ENCODE measurements around the gene POLR2H.

The POLR2H gene

DNA sequence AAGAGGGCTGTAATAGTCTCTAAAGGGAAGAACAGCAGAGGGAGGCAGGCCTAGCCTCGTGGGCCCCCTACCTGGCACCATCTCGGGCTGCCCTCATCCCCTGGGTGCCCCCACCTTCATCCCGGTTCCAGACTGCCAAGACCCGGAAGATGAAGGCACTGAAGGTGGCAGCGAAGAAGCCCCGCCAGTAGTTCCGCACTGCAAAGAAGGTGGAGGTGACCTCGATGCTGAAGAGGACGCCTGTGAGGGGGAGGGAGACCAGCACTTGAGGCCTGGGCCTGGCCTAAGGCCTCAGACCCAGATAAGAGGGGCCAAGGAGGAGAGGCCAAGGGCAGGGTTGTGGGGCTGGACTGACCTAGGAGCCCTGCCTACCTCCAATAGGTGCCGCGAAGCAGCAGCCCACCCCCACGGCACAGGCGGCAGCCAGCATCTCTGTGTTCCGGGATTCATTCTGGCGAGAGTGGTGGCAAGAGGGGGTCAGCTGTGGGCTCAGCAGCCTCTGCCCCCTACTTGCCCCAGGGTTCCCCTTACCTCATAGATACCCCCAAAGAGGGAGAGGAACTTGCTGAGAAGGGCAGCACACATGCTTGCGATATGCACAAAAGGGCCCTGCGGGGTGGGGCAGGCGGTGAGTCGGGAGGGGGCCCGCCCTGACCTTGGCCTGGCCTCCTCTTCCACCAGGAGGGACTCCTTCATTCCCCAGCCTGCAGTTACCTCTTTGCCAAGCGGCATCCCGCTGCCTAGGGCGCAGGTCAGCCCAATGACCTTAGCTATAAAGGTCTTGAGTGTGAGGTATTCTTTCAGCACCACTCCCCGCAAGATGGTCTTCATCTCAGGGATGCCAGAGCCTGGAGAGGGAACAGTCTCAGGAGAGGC lies 4.0 kb upstream of the POLR2H start:
- DNase-seq (ENCODE audit: low read depth): no peak

GRCh38 chr3:184358124-184358767 lies 3.3 kb upstream of the POLR2H start:
- no peak overlapping the region for H3K4me3 ChIP-seq (ENCODE audit: low read length)
- TF ChIP-seq CTCF (conservative IDR thresholded peaks at IDR 0.05; ENCODE audit: low read length): no peak
- DNase-seq (ENCODE audit: low read depth): no peak

More for the DNA sequence above, 4.0 kb upstream of the POLR2H start:
- no peak overlapping the region for H3K4me3 ChIP-seq (ENCODE audit: low read length)
- no peak for TF ChIP-seq CTCF (conservative IDR thresholded peaks at IDR 0.05; ENCODE audit: low read length)

DNA sequence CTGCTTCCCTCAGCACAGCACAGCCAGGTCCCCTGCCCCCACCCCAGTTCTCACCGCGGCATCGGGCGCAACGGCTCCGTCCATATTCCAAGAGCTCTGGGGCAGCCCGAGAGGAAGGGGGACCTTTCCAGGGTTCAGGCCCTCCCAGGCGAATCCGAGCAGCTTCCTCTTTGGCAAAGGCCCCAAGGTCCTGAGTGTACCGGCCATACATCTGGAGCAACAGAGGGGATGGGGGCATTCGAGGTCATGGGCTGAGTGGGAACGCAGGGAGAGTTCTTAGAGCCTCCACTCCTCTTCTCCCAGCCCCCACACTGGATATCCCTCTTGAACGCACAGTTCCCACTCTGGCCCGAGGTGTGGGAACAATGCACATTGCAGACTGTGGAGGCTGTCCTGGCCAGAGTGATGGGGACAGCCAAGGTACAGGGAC lies 2.6 kb upstream of the POLR2H start:
- DNase-seq (ENCODE audit: low read depth): no peak
- H3K4me3 ChIP-seq (ENCODE audit: low read length): no peak overlapping the region
- TF ChIP-seq CTCF (conservative IDR thresholded peaks at IDR 0.05; ENCODE audit: low read length): no peak

DNA sequence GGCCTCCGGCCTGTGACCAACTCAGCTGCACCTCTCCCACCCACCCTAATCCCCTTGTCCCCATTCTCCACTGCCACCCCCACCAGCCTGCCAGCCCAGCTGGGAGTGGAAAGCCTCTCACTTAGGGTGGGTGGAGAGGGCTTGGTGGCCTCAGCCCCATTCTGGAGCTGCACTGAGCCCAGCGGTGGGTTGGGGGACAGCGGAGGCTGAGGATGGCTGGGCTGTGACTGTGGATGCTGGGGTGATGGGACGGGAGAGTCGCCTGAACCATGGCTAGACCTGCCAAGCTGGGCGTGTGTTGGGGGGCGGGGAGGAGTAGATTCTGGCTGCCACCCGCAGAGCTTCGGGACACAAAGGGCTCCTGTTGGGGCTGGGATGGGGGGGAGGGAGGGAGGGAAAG lies 1.9 kb upstream of the POLR2H start:
- H3K4me3 ChIP-seq (ENCODE audit: low read length): no peak overlapping the region
- DNase-seq (ENCODE audit: low read depth): no peak
- TF ChIP-seq CTCF (conservative IDR thresholded peaks at IDR 0.05; ENCODE audit: low read length): no peak

DNA sequence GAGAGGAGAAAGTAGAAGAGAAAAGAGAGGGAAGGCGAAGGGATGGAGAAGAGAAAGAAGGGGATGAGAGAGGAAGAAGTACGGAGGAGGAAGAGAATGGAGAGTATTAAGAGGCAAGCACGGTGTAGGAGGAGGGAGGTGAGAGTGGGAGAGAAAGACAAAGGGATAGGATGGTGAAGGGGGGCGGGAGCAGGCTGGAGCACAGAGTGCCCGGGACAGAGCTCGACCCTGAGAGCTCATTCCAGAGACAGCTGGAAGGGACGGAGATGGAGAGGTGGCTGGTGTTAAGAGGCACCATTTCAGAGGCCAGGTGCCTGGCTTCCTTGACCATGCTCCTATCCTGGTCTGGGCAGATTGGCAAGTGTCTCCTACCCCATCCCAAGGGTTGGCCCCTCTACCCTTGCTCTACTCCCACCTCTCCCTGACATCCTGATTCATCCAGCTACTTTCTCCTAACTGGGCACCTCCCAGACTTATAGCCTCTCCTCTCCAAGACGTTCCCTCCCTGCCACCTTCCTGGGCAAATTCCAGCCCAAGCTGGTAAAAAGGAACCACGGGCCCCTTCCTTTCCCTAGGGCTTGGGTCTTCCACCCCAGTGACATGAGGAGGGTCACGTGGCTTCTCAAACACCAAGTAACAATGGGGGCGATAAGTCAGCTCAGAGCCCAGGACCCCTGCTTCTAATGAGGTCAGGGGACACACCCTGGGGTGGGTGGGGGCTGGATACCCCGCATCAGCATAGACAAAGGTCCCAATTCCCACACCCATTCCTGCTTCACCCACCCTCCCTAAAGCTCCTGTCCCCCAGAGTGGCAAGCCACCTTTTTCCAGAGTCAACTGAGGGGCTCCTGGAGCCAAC lies 1.2 kb upstream of the POLR2H start:
- TF ChIP-seq CTCF (conservative IDR thresholded peaks at IDR 0.05; ENCODE audit: low read length): no peak
- H3K4me3 ChIP-seq (ENCODE audit: low read length): peak overlapping the region; percentile 78
- DNase-seq (ENCODE audit: low read depth): no peak

DNA sequence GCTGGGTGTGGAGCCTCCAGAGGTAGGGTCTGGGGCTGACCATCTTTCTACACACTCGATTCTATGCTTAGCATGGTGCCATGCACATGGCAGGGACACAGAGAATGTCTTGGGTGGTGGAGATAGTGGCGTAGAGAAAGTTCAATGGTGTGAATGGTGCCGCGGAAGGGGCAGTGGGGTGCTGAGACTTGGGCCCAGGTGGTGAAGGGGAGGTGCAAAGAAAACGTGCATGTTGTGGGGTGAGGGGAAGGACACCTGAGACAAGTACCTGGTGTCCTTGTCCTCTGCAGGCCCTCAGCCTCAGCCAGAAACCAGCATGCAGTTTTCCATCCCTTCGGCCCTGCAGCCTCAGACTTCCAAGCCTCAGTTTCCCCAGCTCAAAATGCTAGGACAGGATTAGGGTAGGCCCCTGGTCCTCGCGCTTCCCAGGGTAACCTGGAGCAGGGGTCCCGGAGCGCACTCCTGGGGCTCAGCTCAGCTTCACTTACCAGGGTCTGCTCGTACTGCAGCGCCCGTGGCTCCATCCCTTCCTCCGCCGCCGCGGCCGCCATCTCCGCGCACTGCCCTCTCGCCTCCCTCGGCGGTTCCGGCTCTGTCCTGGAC lies 480 bp upstream of the POLR2H start:
- no peak for DNase-seq (ENCODE audit: low read depth)
- H3K4me3 ChIP-seq (ENCODE audit: low read length): peak overlapping the region; percentile 78
- no peak for TF ChIP-seq CTCF (conservative IDR thresholded peaks at IDR 0.05; ENCODE audit: low read length)
